ENCODE data around the gene EDA. TPM values are rescaled to one million over a fixed set of nuclear protein-coding genes. Genes with fewer than 3 reads are reported as not detected.

EDA gene
- total RNA-seq, 2 experiments from 2014 or later, result 1.8 to 3.9 TPM

DNA sequence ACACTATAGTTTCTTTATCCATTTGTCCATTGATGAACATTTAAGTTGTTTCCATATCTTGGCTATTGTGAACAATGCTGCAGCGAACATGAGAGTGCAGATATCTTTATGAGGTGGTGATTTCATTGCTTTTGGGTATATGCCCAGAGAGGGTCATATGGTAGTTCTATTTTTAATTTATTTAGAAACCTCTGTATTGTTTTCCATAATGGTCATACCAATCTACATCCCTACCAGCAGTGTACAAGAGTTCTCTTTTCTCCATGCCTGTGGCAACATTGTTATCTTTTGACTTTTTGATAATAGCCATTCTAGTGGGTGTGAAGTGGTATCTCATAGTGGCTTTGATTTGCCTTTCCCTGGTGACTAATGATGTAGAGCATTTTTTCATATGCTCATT is 48.8 kb downstream of the EDA start:
- TF ChIP-seq EZH2phosphoT487 (IDR thresholded peaks at IDR 0.05; ENCODE audit: borderline replicate concordance, low read depth, low read length), result no peak
- TF ChIP-seq, protein P1, sequence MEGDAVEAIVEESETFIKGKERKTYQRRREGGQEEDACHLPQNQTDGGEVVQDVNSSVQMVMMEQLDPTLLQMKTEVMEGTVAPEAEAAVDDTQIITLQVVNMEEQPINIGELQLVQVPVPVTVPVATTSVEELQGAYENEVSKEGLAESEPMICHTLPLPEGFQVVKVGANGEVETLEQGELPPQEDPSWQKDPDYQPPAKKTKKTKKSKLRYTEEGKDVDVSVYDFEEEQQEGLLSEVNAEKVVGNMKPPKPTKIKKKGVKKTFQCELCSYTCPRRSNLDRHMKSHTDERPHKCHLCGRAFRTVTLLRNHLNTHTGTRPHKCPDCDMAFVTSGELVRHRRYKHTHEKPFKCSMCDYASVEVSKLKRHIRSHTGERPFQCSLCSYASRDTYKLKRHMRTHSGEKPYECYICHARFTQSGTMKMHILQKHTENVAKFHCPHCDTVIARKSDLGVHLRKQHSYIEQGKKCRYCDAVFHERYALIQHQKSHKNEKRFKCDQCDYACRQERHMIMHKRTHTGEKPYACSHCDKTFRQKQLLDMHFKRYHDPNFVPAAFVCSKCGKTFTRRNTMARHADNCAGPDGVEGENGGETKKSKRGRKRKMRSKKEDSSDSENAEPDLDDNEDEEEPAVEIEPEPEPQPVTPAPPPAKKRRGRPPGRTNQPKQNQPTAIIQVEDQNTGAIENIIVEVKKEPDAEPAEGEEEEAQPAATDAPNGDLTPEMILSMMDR (conservative IDR thresholded peaks at IDR 0.05; ENCODE audit: low read length), result no peak
- Histone ChIP-seq H3K4me2 (ENCODE audit: low read length) (no peak overlapping the region), H3K79me2 (ENCODE audit: insufficient read depth, low read depth, low read length) (no peaks in the 10 kb centered on the region), H3K4me3 (ENCODE audit: low read depth, low read length, poor library complexity, severe bottlenecking) (no peak overlapping the region), H3K9me2 (ENCODE audit: insufficient read depth, low read length) (no peaks in the 10 kb centered on the region), H3K4me1 (ENCODE audit: insufficient read depth, low read length, poor library complexity, severe bottlenecking) (no peaks in the 10 kb centered on the region), H3K36me3 (ENCODE audit: insufficient read depth, low read length) (no peaks in the 10 kb centered on the region), H3K9me3 (ENCODE audit: low read length) (no peaks in the 10 kb centered on the region), H4K20me1 (ENCODE audit: insufficient read depth, low read length) (no peaks in the 10 kb centered on the region), H3K27ac (ENCODE audit: low read depth, low read length, poor library complexity, severe bottlenecking) (no peak overlapping the region), H2AFZ (ENCODE audit: low read length) (no peak overlapping the region)
- BruUV-seq (replicated peaks), result no TSS peak
- CTCF ChIA-PET (ENCODE audit: unreplicated experiment), result no interaction called here
- POLR2A ChIA-PET, result no interaction called here
- DNase-seq (ENCODE audit: low spot score), result no peak
- intact Hi-C loops (cut with micrococcal nuclease; ENCODE audit: unreplicated experiment), result no loop called here

DNA sequence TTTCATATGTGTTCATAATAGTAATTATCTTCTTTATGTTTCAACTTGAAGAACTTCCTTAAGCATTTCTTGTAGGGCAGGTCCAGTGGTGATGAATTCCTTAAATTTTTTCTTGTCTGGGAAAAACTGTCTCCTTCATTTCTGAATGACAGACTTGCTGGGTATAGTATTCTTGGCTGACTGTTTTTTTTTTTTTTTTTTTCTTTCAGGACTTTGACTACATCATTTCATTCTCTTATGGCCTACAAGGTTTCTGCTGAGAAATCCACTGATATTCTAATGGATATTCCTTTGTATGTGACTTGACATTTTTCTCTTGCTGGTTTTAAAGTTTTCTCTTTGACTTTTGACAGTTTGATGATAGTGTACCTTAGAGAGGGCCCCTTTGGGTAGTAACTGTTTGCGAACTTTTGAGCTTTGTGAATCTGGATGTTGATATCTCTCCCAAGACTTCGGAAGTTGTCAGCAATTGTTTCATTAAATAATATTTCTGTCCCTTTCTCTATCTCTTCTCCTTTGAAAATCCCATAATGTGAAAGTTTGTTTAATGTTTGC is 54.2 kb downstream of the EDA start:
- Histone ChIP-seq H3K27ac (ENCODE audit: low read depth, low read length, poor library complexity, severe bottlenecking) (no peak overlapping the region), H3K79me2 (ENCODE audit: insufficient read depth, low read depth, low read length) (no peaks in the 10 kb centered on the region), H3K4me2 (ENCODE audit: low read length) (no peak overlapping the region), H2AFZ (ENCODE audit: low read length) (no peak overlapping the region), H3K4me3 (ENCODE audit: low read depth, low read length, poor library complexity, severe bottlenecking) (no peak overlapping the region), H3K4me1 (ENCODE audit: insufficient read depth, low read length, poor library complexity, severe bottlenecking) (no peaks in the 10 kb centered on the region), H3K36me3 (ENCODE audit: insufficient read depth, low read length) (no peaks in the 10 kb centered on the region), H3K9me2 (ENCODE audit: insufficient read depth, low read length) (no peaks in the 10 kb centered on the region), H3K9me3 (ENCODE audit: low read length) (no peaks in the 10 kb centered on the region), H4K20me1 (ENCODE audit: insufficient read depth, low read length) (no peaks in the 10 kb centered on the region)
- no peak for DNase-seq (ENCODE audit: low spot score)
- POLR2A ChIA-PET, result no interaction called here
- intact Hi-C loops (cut with micrococcal nuclease; ENCODE audit: unreplicated experiment), result no loop called here
- no peak for TF ChIP-seq EZH2phosphoT487 (IDR thresholded peaks at IDR 0.05; ENCODE audit: borderline replicate concordance, low read depth, low read length)
- TF ChIP-seq, protein P1 (conservative IDR thresholded peaks at IDR 0.05; ENCODE audit: low read length), result no peak
- BruUV-seq (replicated peaks), result no TSS peak
- CTCF ChIA-PET (ENCODE audit: unreplicated experiment), result no interaction called here

DNA sequence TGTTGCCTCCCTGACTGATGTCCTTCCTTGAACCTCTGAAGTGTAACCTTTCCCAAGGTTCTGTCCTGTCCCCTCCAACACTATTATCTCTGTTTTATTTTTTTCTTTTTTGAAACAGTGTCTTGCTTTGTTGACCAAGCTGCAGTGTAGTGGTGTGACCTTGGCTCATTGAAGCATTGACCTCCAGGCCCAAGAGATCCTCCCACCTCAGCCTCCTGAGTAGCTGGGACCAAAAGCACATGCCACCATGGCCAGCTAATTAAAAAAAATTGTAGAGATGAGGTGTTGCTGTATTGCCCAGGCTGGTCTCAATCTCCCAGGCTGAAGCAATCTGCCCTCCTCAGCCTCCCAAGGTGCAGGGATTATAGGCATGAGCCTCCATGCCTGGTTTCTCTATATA is 59.0 kb downstream of the EDA start:
- no peaks in the 10 kb centered on the region for H3K4me1 ChIP-seq (ENCODE audit: insufficient read depth, low read length, poor library complexity, severe bottlenecking)
- no peak overlapping the region for H3K4me3 ChIP-seq (ENCODE audit: low read depth, low read length, poor library complexity, severe bottlenecking)
- H3K9me3 ChIP-seq (ENCODE audit: low read length), result no peaks in the 10 kb centered on the region
- no peaks in the 10 kb centered on the region for H3K9me2 ChIP-seq (ENCODE audit: insufficient read depth, low read length)
- DNase-seq (ENCODE audit: low spot score), result no peak
- no peak overlapping the region for H3K27ac ChIP-seq (ENCODE audit: low read depth, low read length, poor library complexity, severe bottlenecking)
- no peaks in the 10 kb centered on the region for H3K79me2 ChIP-seq (ENCODE audit: insufficient read depth, low read depth, low read length)
- CTCF ChIA-PET (ENCODE audit: unreplicated experiment), result no interaction called here
- POLR2A ChIA-PET, result no interaction called here
- H3K4me2 ChIP-seq (ENCODE audit: low read length), result no peak overlapping the region
- H3K36me3 ChIP-seq (ENCODE audit: insufficient read depth, low read length), result no peaks in the 10 kb centered on the region
- no peaks in the 10 kb centered on the region for H4K20me1 ChIP-seq (ENCODE audit: insufficient read depth, low read length)
- intact Hi-C loops (cut with micrococcal nuclease; ENCODE audit: unreplicated experiment), result no loop called here
- no TSS peak for BruUV-seq (replicated peaks)
- H2AFZ ChIP-seq (ENCODE audit: low read length), result no peak overlapping the region
- TF ChIP-seq EZH2phosphoT487 (IDR thresholded peaks at IDR 0.05; ENCODE audit: borderline replicate concordance, low read depth, low read length), result no peak
- TF ChIP-seq, protein P1 (conservative IDR thresholded peaks at IDR 0.05; ENCODE audit: low read length), result no peak

Measured in OCI-LY7 (cell line).